GM12878 (cell line): ENCODE data around the gene NTM. TPM values are rescaled to one million over a fixed set of nuclear protein-coding genes. Genes with fewer than 3 reads are reported as not detected.

ENCODE experiments used
- ATAC-seq: fragments of 200-7000 bp; cut with Tn5 transposase; 3 replicates; pipeline ENCODE4 v1.9.1; 2020; ENCODE audit warnings: mild to moderate bottlenecking, moderate library complexity
- BruUV-seq: library from RNA; stranded (reverse); fragments of 400-500 nt; replicated peaks from 2 replicates; lab custom pipeline; 2021; lab: Mats Ljungman, UMichigan
- CTCF ChIA-PET: fragments of 300-600 bp; sonication (Branson Sonifier 250); formaldehyde crosslinking; extraction: SDS; loops from one replicate; lab custom pipeline; 2021; ENCODE audit warnings: inconsistent platforms; lab: Yijun Ruan, JAX
- POLR2A ChIA-PET: fragments of 350-600 bp; formaldehyde crosslinking; extraction: SDS; loops from one replicate; lab custom pipeline; 2021; ENCODE audit warnings: inconsistent platforms; lab: Charles Lee
- RAD21 ChIA-PET: fragments of 300-600 bp; sonication (Branson Sonifier 250); formaldehyde crosslinking; loops from one replicate; lab custom pipeline; 2023; ENCODE audit warnings: antibody characterized with exemption; ENCODE audit not compliant: unreplicated experiment; lab: Charles Lee
- SMC1A ChIA-PET: fragments of 300-600 bp; sonication (Branson Sonifier 250); formaldehyde crosslinking; loops from one replicate; lab custom pipeline; 2023; ENCODE audit not compliant: unreplicated experiment, uncharacterized antibody; lab: Charles Lee
- DNase-seq: peaks from one replicate; pipeline ENCODE4 v3.0.0-alpha.2; 2011; ENCODE audit warnings: low read depth, low spot score
- FAIRE-seq: peaks from 3 replicates; lab custom pipeline; 2011; peaks lifted over from hg19 to GRCh38; lab: Jason Lieb, UNC
- H2AFZ ChIP-seq: 2 replicates; pipeline ENCODE4 v1.6.0; 2011; ENCODE audit warnings: low read depth, low read length, control low read depth; ENCODE audit not compliant: control insufficient read depth
- H3K27ac ChIP-seq: 2 replicates; pipeline ENCODE4 v1.5.1; 2011; ENCODE audit warnings: control low read depth; ENCODE audit not compliant: control insufficient read depth, insufficient read depth
- H3K27me3 ChIP-seq, 2 experiments: replicated peaks in 1 of 2; 2 replicates each; pipeline versions ENCODE4 v1.6.0 to v1.6.1; 2011; ENCODE audit warnings: low read length in 1 of 2; ENCODE audit not compliant: control insufficient read depth in 2 of 2, insufficient read depth in 2 of 2
- H3K36me3 ChIP-seq, 2 experiments: 2 replicates each; pipeline ENCODE4 v1.5.1; 2011; ENCODE audit warnings: low read length in 1 of 2; ENCODE audit not compliant: control insufficient read depth in 2 of 2, insufficient read depth in 2 of 2
- H3K4me1 ChIP-seq: 2 replicates; pipeline ENCODE4 v1.6.1; 2011; ENCODE audit warnings: mild to moderate bottlenecking, low read length, moderate library complexity, mixed read lengths; ENCODE audit not compliant: control insufficient read depth, insufficient read depth
- H3K4me2 ChIP-seq: 2 replicates; pipeline ENCODE4 v1.6.0; 2011; ENCODE audit warnings: control low read depth; ENCODE audit not compliant: control insufficient read depth, insufficient read depth
- H3K4me3 ChIP-seq: fragments of 200-600 bp; sonication (generic); 2 replicates; pipeline ENCODE4 v1.5.1; 2016
- H3K79me2 ChIP-seq: 2 replicates; pipeline ENCODE4 v1.6.0; 2011; ENCODE audit warnings: low read length; ENCODE audit not compliant: control insufficient read depth, insufficient read depth
- H3K9ac ChIP-seq: 2 replicates; pipeline ENCODE4 v1.8.0; 2011; ENCODE audit warnings: low read length, control low read depth, mixed read lengths; ENCODE audit not compliant: control insufficient read depth, insufficient read depth
- H3K9me3 ChIP-seq: replicated peaks from 3 replicates; pipeline ENCODE4 v1.5.1; 2011; ENCODE audit warnings: mild to moderate bottlenecking, low read length; ENCODE audit not compliant: control insufficient read depth, insufficient read depth
- H4K20me1 ChIP-seq: 2 replicates; pipeline ENCODE4 v1.6.0; 2011; ENCODE audit not compliant: control insufficient read depth, insufficient read depth
- BHLHE40 ChIP-seq, 2 experiments: fragments of 450-650 bp in 1 of 2; IDR thresholded peaks; 2 replicates each; pipeline ENCODE4 v1.6.1; 2011 to 2017; ENCODE audit warnings: low read depth in 2 of 2, borderline replicate concordance in 1 of 2, improper control_type of control experiment in 1 of 2, low read length in 1 of 2, mild to moderate bottlenecking in 1 of 2
- E2F4 ChIP-seq: IDR thresholded peaks from 2 replicates; pipeline ENCODE4 v1.6.1; 2012; ENCODE audit warnings: low read depth, low read length, improper control_type of control experiment
- HDAC6 ChIP-seq: fragments of 200-600 bp; sonication (generic); IDR thresholded peaks from one replicate; pipeline ENCODE4 v1.8.0; 2017; ENCODE audit warnings: antibody characterized with exemption; ENCODE audit not compliant: unreplicated experiment
- MEF2A ChIP-seq: IDR thresholded peaks from 2 replicates; pipeline ENCODE4 v1.6.1; 2011; ENCODE audit warnings: low read depth, mild to moderate bottlenecking, low read length, moderate library complexity; ENCODE audit not compliant: insufficient read depth
- POLR2A ChIP-seq: IDR thresholded peaks from 2 replicates; pipeline ENCODE4 v1.6.1; 2011; ENCODE audit warnings: low read depth, mild to moderate bottlenecking, low read length
- SMAD5 ChIP-seq: IDR thresholded peaks from 2 replicates; pipeline ENCODE4 v1.6.1; 2016; ENCODE audit warnings: antibody characterized with exemption, low read depth
- ZZZ3 ChIP-seq: IDR thresholded peaks from 2 replicates; pipeline ENCODE4 v1.6.1; 2011; ENCODE audit warnings: low read depth; ENCODE audit not compliant: control insufficient read depth, insufficient read length
- WGBS: methylation state at CpG from one replicate; pipeline ENCODE4 v1.1.6; 2016; ENCODE audit warnings: low lambda C conversion rate; ENCODE audit not compliant: insufficient replicate concordance, insufficient coverage; ENCODE audit errors: missing lambda C conversion rate; 5-methylcytosine and 5-hydroxymethylcytosine counted together
- in situ Hi-C: fragments of 300-500 bp; cut with MboI; formaldehyde crosslinking; loops from 9 replicates; pipeline ENCODE4 v1.14.3; 2018; ENCODE audit warnings: mixed read lengths
- intact Hi-C: fragments of 100-400 bp; cut with micrococcal nuclease; formaldehyde crosslinking; loops from one replicate; pipeline ENCODE4 v1.14.2; 2022; ENCODE audit not compliant: unreplicated experiment
- polyA plus RNA-seq, 11 experiments: library from polyadenylated mRNA; depleted of rRNA in 4 of 11; unstranded in 6 of 11; stranded (reverse) in 5 of 11; fragments of >200 nt; fragmentation: Nextera tagmentation in 4 of 11; fragmentation: Illumina TruSeq in 1 of 11; extraction: Ambion mirVana in 4 of 11; extraction: Trizol in 1 of 11; gene quantifications; 1 replicate in 1 of 11; 2 replicates in 10 of 11; pipeline versions ENCODE4 v1.2.1 to v1.2.3, GENCODE V29; 2011 to 2016; ENCODE audit warnings: inconsistent platforms in 2 of 11, missing spikeins in 2 of 11, low read depth in 1 of 11
- total RNA-seq, 4 experiments: library from RNA; depleted of rRNA in 3 of 4; stranded (reverse); fragments of >200 nt in 3 of 4; fragmentation: Illumina TruSeq in 1 of 4; extraction: Trizol in 1 of 4; gene quantifications; 2 replicates each; pipeline versions ENCODE4 v1.2.1 to v1.2.3, GENCODE V29; 2013 to 2021
- TF ChIP-seq, protein P1 (sequence below): fragments of 450-650 bp; IDR thresholded peaks from 2 replicates; pipeline ENCODE4 v1.6.1; 2017; ENCODE audit warnings: low read depth, mild to moderate bottlenecking, moderate library complexity
- TF ChIP-seq, protein P2 (sequence below): fragments of 450-650 bp; IDR thresholded peaks from 2 replicates; pipeline ENCODE4 v1.6.1; 2017; ENCODE audit warnings: mild to moderate bottlenecking, low read depth, inconsistent platforms; ENCODE audit not compliant: poor library complexity, severe bottlenecking

The NTM gene
- total and polyA plus RNA-seq, 10 of the 15 experiments (the other 5 are each of a cell fraction or from before 2014, with no cell fraction given) = not detected

DNA sequence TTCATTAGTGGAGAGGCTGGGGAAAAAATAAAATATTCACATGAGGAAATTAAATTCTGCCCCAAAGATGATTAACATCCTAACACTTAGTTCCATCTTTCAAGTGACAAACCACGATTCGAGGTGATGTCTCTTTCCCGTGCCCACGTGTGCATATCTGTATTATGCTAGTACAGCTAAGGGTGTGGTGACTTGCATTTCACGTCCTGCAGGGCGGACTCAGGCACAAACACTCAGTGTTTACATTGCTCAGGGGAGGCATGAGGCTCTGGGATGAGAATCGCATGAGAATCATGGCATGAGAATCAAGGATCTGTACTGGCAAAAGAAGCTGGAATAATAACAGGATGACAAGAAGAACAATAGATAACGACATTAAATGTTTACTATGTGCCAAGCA, 179.4 kb downstream of the NTM start:
- CTCF ChIA-PET = no interaction called here

GRCh38 chr11:131560287-131560686, 189.9 kb downstream of the NTM start:
- DNase-seq = no peak
- no TSS peak for BruUV-seq
- intact Hi-C loops (no loop called here), in situ Hi-C loops (no loop called here)
- Histone ChIP-seq H3K9ac (no peak overlapping the region), H4K20me1 (no peaks in the 10 kb centered on the region), H3K27ac (no peak overlapping the region), H3K4me3 (no peak overlapping the region), H3K79me2 (no peaks in the 10 kb centered on the region), H3K9me3 (no peaks in the 10 kb centered on the region), H3K4me2 (no peak overlapping the region), H2AFZ (no peak overlapping the region), H3K27me3 (peaks cover 2 to 4% of the 10 kb centered on the region in 2 experiments; a peak in 3 of 4 replicates), H3K36me3 (no peaks in the 10 kb centered on the region), H3K4me1 (no peaks in the 10 kb centered on the region)
- TF ChIP-seq, protein P1, sequence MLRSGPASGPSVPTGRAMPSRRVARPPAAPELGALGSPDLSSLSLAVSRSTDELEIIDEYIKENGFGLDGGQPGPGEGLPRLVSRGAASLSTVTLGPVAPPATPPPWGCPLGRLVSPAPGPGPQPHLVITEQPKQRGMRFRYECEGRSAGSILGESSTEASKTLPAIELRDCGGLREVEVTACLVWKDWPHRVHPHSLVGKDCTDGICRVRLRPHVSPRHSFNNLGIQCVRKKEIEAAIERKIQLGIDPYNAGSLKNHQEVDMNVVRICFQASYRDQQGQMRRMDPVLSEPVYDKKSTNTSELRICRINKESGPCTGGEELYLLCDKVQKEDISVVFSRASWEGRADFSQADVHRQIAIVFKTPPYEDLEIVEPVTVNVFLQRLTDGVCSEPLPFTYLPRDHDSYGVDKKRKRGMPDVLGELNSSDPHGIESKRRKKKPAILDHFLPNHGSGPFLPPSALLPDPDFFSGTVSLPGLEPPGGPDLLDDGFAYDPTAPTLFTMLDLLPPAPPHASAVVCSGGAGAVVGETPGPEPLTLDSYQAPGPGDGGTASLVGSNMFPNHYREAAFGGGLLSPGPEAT = no peak
- TF ChIP-seq POLR2A = no peak
- TF ChIP-seq E2F4 = no peak
- no peak for TF ChIP-seq SMAD5
- ChIA-PET CTCF (interaction anchor here (1.0 kb wide), 1 partner anchor 17 kb away, joined by 3 read pairs; no protein-coding TSS in a partner anchor), SMC1A (no interaction called here), POLR2A (no interaction called here), RAD21 (no interaction called here)
- FAIRE-seq = no peak
- 1% methylated on average over 4 of the region's 4 CpGs for WGBS
- no peak for ATAC-seq

More for the DNA sequence above, 179.4 kb downstream of the NTM start:
- RAD21 ChIA-PET = no interaction called here
- intact Hi-C loops (no loop called here), in situ Hi-C loops (no loop called here)
- 13% methylated on average over 8 of the region's 8 CpGs for WGBS
- no peak overlapping the region for H3K27ac ChIP-seq
- H3K79me2 ChIP-seq = no peaks in the 10 kb centered on the region
- no peak for TF ChIP-seq HDAC6
- no peak for TF ChIP-seq MEF2A
- no peak for TF ChIP-seq BHLHE40 (IDR thresholded peaks at IDR 0.05; ENCODE audit: borderline replicate concordance in 1 of 2, low read depth in 2 of 2, low read length in 1 of 2)
- TF ChIP-seq, protein P2, sequence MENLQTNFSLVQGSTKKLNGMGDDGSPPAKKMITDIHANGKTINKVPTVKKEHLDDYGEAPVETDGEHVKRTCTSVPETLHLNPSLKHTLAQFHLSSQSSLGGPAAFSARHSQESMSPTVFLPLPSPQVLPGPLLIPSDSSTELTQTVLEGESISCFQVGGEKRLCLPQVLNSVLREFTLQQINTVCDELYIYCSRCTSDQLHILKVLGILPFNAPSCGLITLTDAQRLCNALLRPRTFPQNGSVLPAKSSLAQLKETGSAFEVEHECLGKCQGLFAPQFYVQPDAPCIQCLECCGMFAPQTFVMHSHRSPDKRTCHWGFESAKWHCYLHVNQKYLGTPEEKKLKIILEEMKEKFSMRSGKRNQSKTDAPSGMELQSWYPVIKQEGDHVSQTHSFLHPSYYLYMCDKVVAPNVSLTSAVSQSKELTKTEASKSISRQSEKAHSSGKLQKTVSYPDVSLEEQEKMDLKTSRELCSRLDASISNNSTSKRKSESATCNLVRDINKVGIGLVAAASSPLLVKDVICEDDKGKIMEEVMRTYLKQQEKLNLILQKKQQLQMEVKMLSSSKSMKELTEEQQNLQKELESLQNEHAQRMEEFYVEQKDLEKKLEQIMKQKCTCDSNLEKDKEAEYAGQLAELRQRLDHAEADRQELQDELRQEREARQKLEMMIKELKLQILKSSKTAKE = no peak
- TF ChIP-seq ZZZ3 = no peak
- ATAC-seq = no peak
- DNase-seq = no peak
- H3K4me3 ChIP-seq = no peak overlapping the region
- H3K9ac ChIP-seq = no peak overlapping the region
- H4K20me1 ChIP-seq = no peaks in the 10 kb centered on the region
- peaks cover 0 to 2% of the 10 kb centered on the region in 2 experiments; a peak in 2 of 4 replicates for H3K27me3 ChIP-seq
- no peaks in the 10 kb centered on the region for H3K9me3 ChIP-seq
- no peak overlapping the region for H3K4me2 ChIP-seq
- H3K36me3 ChIP-seq = no peaks in the 10 kb centered on the region
- SMC1A ChIA-PET = no interaction called here
- FAIRE-seq = no peak
- H2AFZ ChIP-seq = no peak overlapping the region
- BruUV-seq = no TSS peak
- POLR2A ChIA-PET = no interaction called here
- H3K4me1 ChIP-seq = no peaks in the 10 kb centered on the region
